Tibial artery (tissue), 4 donors: ENCODE measurements around the gene RIN1.

ENCODE experiments used
- DNase-seq, 2 donors: peaks; one replicate each; pipeline ENCODE4 v3.0.0-alpha.2; 2019
- H3K27ac ChIP-seq, 2 donors: fragments of 200-600 bp; sonication (generic) in 1 of 2; 1 replicate in 1 of 2; 2 replicates in 1 of 2; pipeline ENCODE4 v1.5.1; 2018 to 2019; ENCODE audit warnings: mild to moderate bottlenecking in 1 of 2
- H3K27me3 ChIP-seq, 2 donors: fragments of 200-600 bp; sonication (generic) in 1 of 2; one replicate each; pipeline versions ENCODE4 v1.5.1 to v1.6.0; 2016 to 2019
- H3K36me3 ChIP-seq, 3 donors: fragments of 200-600 bp; sonication (generic) in 2 of 3; one replicate each; pipeline ENCODE4 v1.5.1; 2016 to 2019; ENCODE audit warnings: mild to moderate bottlenecking in 2 of 3
- H3K4me1 ChIP-seq, 4 donors: fragments of 200-600 bp; sonication (generic) in 2 of 4; 1 replicate in 3 of 4; 2 replicates in 1 of 4; pipeline ENCODE4 v1.5.1; 2016 to 2019
- H3K4me3 ChIP-seq, 2 donors: fragments of 200-600 bp; sonication (generic) in 1 of 2; 1 replicate in 1 of 2; 2 replicates in 1 of 2; pipeline ENCODE4 v1.5.1; 2018 to 2019; ENCODE audit warnings: mild to moderate bottlenecking in 2 of 2
- H3K9me3 ChIP-seq, 3 donors: fragments of 200-600 bp; sonication (generic) in 1 of 3; one replicate each; pipeline ENCODE4 v1.5.1; 2016 to 2019
- CTCF ChIP-seq, 2 experiments: fragments of 200-600 bp in 1 of 2; fragments of 450-650 bp in 1 of 2; IDR thresholded peaks; one replicate each; pipeline ENCODE4 v1.5.1; 2017 to 2019; ENCODE audit warnings: antibody characterized with exemption in 2 of 2, mild to moderate bottlenecking in 1 of 2, moderate library complexity in 1 of 2
- intact Hi-C: fragments of 100-400 bp; cut with DNase I; formaldehyde crosslinking; loops from one replicate; pipeline ENCODE4 v1.15.0; 2023; ENCODE audit warnings: low total_unique reads

RIN1 gene

GRCh38 chr11:66346476-66347424 lies 10.5 kb upstream of the RIN1 start:
- Histone ChIP-seq H3K36me3 (peaks cover 0 to 11% (median 2%) of the 10 kb centered on the region in 3 donors), H3K4me1 (peaks cover 12 to 40% (median 33%) of the 10 kb centered on the region in 4 donors), H3K4me3 (peak overlapping the region; percentile 89 to 95), H3K9me3 (no peaks in the 10 kb centered on the region), H3K27ac (peak overlapping the region; percentile 87 to 98), H3K27me3 (no peaks in the 10 kb centered on the region)
- no peak for TF ChIP-seq CTCF (IDR thresholded peaks at IDR 0.05)
- intact Hi-C loops, result loop anchor here (5.0 kb wide), 1 partner anchor 34 kb away; no protein-coding TSS in a partner anchor
- no peak for DNase-seq

GRCh38 chr11:66345316-66345649 lies 9.0 kb upstream of the RIN1 start:
- Histone ChIP-seq H3K27me3 (no peaks in the 10 kb centered on the region), H3K9me3 (no peaks in the 10 kb centered on the region), H3K27ac (peak overlapping the region; percentile 87 to 98), H3K36me3 (peaks cover 14 to 25% (median 17%) of the 10 kb centered on the region in 3 donors), H3K4me1 (peaks cover 12 to 40% (median 33%) of the 10 kb centered on the region in 4 donors), H3K4me3 (peak overlapping the region; percentile 92 to 95)
- TF ChIP-seq CTCF (IDR thresholded peaks at IDR 0.05), result no peak
- no peak for DNase-seq
- intact Hi-C loops, result loop anchor here (5.0 kb wide), 1 partner anchor 33 kb away; no protein-coding TSS in a partner anchor

- Histone ChIP-seq H3K4me1 (peaks cover 12 to 40% (median 33%) of the 10 kb centered on the region in 4 donors), H3K9me3 (no peaks in the 10 kb centered on the region), H3K4me3 (peak within 1 kb of the TSS; percentile 92 to 95), H3K27ac (peak within 1 kb of the TSS; percentile 87 to 98), H3K36me3 (peaks cover 16 to 31% (median 23%) of the 10 kb centered on the region in 3 donors), H3K27me3 (no peaks in the 10 kb centered on the region)
- DNase-seq, result peak; percentile 99
- intact Hi-C loops, result loop anchor here (5.0 kb wide), 1 partner anchor 32 kb away; no protein-coding TSS in a partner anchor
- peak; percentile 14 to 46 for TF ChIP-seq CTCF (IDR thresholded peaks at IDR 0.05)
Measured at GRCh38 chr11:66344550-66345315, 8.5 kb upstream of the RIN1 start, which contains the start of gene BRMS1. TSS of gene BRMS1 (minus strand) at chr11:66345104. CDS start at chr11:66342234, 2,870 bp downstream.

GRCh38 chr11:66343176-66343575 lies 6.9 kb upstream of the RIN1 start:
- H3K36me3 ChIP-seq, result peaks cover 22 to 46% (median 36%) of the 10 kb centered on the region in 3 donors
- H3K4me3 ChIP-seq, result no peak overlapping the region
- H3K27me3 ChIP-seq, result no peaks in the 10 kb centered on the region
- TF ChIP-seq CTCF (IDR thresholded peaks at IDR 0.05), result no peak
- H3K9me3 ChIP-seq, result no peaks in the 10 kb centered on the region
- peaks cover 12 to 39% (median 33%) of the 10 kb centered on the region in 4 donors for H3K4me1 ChIP-seq
- H3K27ac ChIP-seq, result no peak overlapping the region
- no peak for DNase-seq
- intact Hi-C loops, result no loop called here

GRCh38 chr11:66341502-66342126 lies 5.4 kb upstream of the RIN1 start:
- Histone ChIP-seq H3K27ac (no peak overlapping the region), H3K27me3 (no peaks in the 10 kb centered on the region), H3K4me1 (peaks cover 11 to 43% (median 34%) of the 10 kb centered on the region in 4 donors), H3K36me3 (peaks cover 22 to 60% (median 36%) of the 10 kb centered on the region in 3 donors), H3K9me3 (no peaks in the 10 kb centered on the region), H3K4me3 (no peak overlapping the region)
- TF ChIP-seq CTCF (IDR thresholded peaks at IDR 0.05), result no peak
- intact Hi-C loops, result no loop called here
- peak in 1 of 2 donors; percentile 9 for DNase-seq
